Measurements from ENCODE around the gene LZTS3. TPM values are rescaled to one million over a fixed set of nuclear protein-coding genes. Genes with fewer than 3 reads are reported as not detected.
"Not testable (repeated sequence)": the region's sequence is repeated elsewhere in the genome, so short reads cannot be mapped to it uniquely, and the experiment has no call there.

LZTS3 gene
- polyA plus RNA-seq, 1 of the 3 experiments (the other 2 are of a cell fraction), result 11.9 TPM

DNA sequence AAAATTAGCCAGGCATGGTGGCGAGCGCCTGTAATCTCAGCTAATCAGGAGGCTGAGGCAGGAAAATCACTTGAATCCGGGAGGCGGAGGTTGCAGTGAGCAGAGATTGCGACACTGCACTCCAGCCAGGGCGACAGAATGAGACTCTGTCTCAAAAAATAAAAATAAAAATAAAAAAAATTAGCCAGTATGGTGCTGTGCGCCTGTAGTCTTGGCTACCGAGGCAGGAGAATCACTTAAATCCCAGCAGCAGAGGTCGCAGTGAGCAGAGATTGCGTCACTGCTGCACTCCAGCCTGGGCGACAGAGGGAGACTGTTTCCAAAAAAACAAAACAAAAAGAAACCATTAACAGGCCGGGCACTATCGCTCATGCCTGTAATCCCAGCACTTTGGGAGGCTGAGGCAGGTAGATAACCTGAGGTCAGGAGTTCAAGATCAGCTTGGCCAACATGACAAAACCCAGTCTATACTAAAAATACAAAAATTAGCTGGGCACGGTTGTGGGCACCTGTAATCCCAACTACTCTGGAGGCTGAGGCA lies 55.4 kb downstream of the LZTS3 start:
- DNase-seq, H3K9ac ChIP-seq, POLR2A ChIA-PET: not testable (repeated sequence)

GRCh38 chr20:3116341-3116740 lies 57.0 kb downstream of the LZTS3 start:
- no peak for DNase-seq
- Histone ChIP-seq H3K9me2 (no peaks in the 10 kb centered on the region), H3K36me3 (replicated peaks in 1 of 2; ENCODE audit: control insufficient read depth in 1 of 2, insufficient read depth in 2 of 2, low read length in 1 of 2) (peaks cover 0 to 7% of the 10 kb centered on the region in 2 experiments), H4K20me1 (ENCODE audit: insufficient read depth) (peaks cover 11% of the 10 kb centered on the region), H3K4me1 (ENCODE audit: control insufficient read depth in 1 of 2, insufficient read depth in 2 of 2, low read depth in 1 of 2, low read length in 1 of 2) (peaks cover 0 to 3% of the 10 kb centered on the region in 2 experiments; a peak in 1 of 4 replicates), H3K27me3 (ENCODE audit: insufficient read depth) (no peaks in the 10 kb centered on the region), H3K27ac (ENCODE audit: low read depth in 2 of 2, low read length in 1 of 2) (no peak overlapping the region), H3K79me2 (ENCODE audit: insufficient read depth) (no peaks in the 10 kb centered on the region), H3K9ac (no peak overlapping the region), H3K4me2 (no peak overlapping the region), H3K9me3 (no peaks in the 10 kb centered on the region), H3F3A (replicated peaks; ENCODE audit: insufficient read depth) (no peaks in the 10 kb centered on the region), H3K4me3 (ENCODE audit: low read depth in 2 of 2, low read length in 1 of 2) (no peak overlapping the region), H2AFZ (ENCODE audit: low read depth) (no peak overlapping the region)
- ChIA-PET POLR2A (no interaction called here), CTCF (interaction anchor here (0.6 to 4.8 kb wide), 8 partner anchors 13 to 73 kb away, joined by 3 to 40 read pairs (median 6); partner anchors contain the start of gene GNRH2)
- WGBS (ENCODE audit: low lambda C conversion rate), result over 99% methylated on average over 4 of the region's 4 CpGs
- no peak for TF ChIP-seq CTCF (IDR thresholded peaks at IDR 0.05)
- TF ChIP-seq, protein P1, sequence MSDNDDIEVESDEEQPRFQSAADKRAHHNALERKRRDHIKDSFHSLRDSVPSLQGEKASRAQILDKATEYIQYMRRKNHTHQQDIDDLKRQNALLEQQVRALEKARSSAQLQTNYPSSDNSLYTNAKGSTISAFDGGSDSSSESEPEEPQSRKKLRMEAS (IDR thresholded peaks at IDR 0.05; ENCODE audit: low read depth), result no peak
- no peak for TF ChIP-seq ZBTB33 (IDR thresholded peaks at IDR 0.05; ENCODE audit: borderline replicate concordance, low read depth)
- TF ChIP-seq RCOR1 (IDR thresholded peaks at IDR 0.05; ENCODE audit: low read length), result no peak
- TF ChIP-seq IRF3 (IDR thresholded peaks at IDR 0.05; ENCODE audit: low read depth, low read length), result no peak
- no peak for TF ChIP-seq JUND (IDR thresholded peaks at IDR 0.05)
- TF ChIP-seq REST (IDR thresholded peaks at IDR 0.05; ENCODE audit: low read depth, low read length), result no peak
- TF ChIP-seq NFIC (IDR thresholded peaks at IDR 0.05; ENCODE audit: borderline replicate concordance), result no peak
- no peak for TF ChIP-seq RAD21 (IDR thresholded peaks at IDR 0.05; ENCODE audit: low read length)
- no peak for TF ChIP-seq CHD2 (IDR thresholded peaks at IDR 0.05; ENCODE audit: low read length, partially characterized antibody)
- TF ChIP-seq GATA2 (CRISPR knock-in tag; IDR thresholded peaks at IDR 0.05), result no peak
- TF ChIP-seq EP300 (IDR thresholded peaks at IDR 0.05; ENCODE audit: borderline replicate concordance in 1 of 2, low read depth in 1 of 2, low read length in 1 of 2), result no peak
- no peak for TF ChIP-seq SIN3A (IDR thresholded peaks at IDR 0.05; ENCODE audit: borderline replicate concordance, low read depth, low read length)
- TF ChIP-seq FOXM1 (IDR thresholded peaks at IDR 0.05; ENCODE audit: low read depth), result no peak
- no peak for TF ChIP-seq TAF1 (IDR thresholded peaks at IDR 0.05; ENCODE audit: borderline replicate concordance, low read depth, low read length)
- no peak for TF ChIP-seq MEF2A (IDR thresholded peaks at IDR 0.05; ENCODE audit: borderline replicate concordance, low read depth)
- no peak for TF ChIP-seq GABPA (IDR thresholded peaks at IDR 0.05; ENCODE audit: low read depth)
- TF ChIP-seq USF1 (IDR thresholded peaks at IDR 0.05; ENCODE audit: borderline replicate concordance, low read depth), result no peak

More for the DNA sequence above, 55.4 kb downstream of the LZTS3 start:
- not testable (repeated sequence) for H3K9me2 ChIP-seq; H3K27ac ChIP-seq (ENCODE audit: low read depth in 2 of 2, low read length in 1 of 2); H3K27me3 ChIP-seq (ENCODE audit: insufficient read depth); H3K4me2 ChIP-seq; H3K9me3 ChIP-seq; H3F3A ChIP-seq (replicated peaks; ENCODE audit: insufficient read depth); H3K4me1 ChIP-seq (ENCODE audit: control insufficient read depth in 1 of 2, insufficient read depth in 2 of 2, low read depth in 1 of 2, low read length in 1 of 2); H3K79me2 ChIP-seq (ENCODE audit: insufficient read depth); H3K4me3 ChIP-seq (ENCODE audit: low read depth in 2 of 2, low read length in 1 of 2); H2AFZ ChIP-seq (ENCODE audit: low read depth)
- WGBS (ENCODE audit: low lambda C conversion rate), result 80% methylated on average over 14 of the region's 14 CpGs
- Histone ChIP-seq H4K20me1 (ENCODE audit: insufficient read depth) (peaks cover 11% of the 10 kb centered on the region), H3K36me3 (replicated peaks in 1 of 2; ENCODE audit: control insufficient read depth in 1 of 2, insufficient read depth in 2 of 2, low read length in 1 of 2) (peaks cover 7 to 21% of the 10 kb centered on the region in 2 experiments)
- CTCF ChIA-PET, result interaction anchor here (3.5 to 4.8 kb wide), 2 partner anchors 17 to 65 kb away, joined by 12 to 40 read pairs; no protein-coding TSS in a partner anchor

All from SK-N-SH (cell line).